ENCODE measurements around the gene SOCS2. TPM values are rescaled to one million over a fixed set of nuclear protein-coding genes. Genes with fewer than 3 reads are reported as not detected.

The SOCS2 gene
- total and polyA plus RNA-seq, 2 of the 8 experiments (the other 6 are each of a cell fraction or from before 2014, with no cell fraction given), result 14.5 to 18.0 TPM

- TF ChIP-seq TEAD4 (IDR thresholded peaks at IDR 0.05; ENCODE audit: low read depth, low read length) (no peak), YY1 (IDR thresholded peaks at IDR 0.05; ENCODE audit: low read depth, low read length) (no peak)
- TF ChIP-seq, protein P1, sequence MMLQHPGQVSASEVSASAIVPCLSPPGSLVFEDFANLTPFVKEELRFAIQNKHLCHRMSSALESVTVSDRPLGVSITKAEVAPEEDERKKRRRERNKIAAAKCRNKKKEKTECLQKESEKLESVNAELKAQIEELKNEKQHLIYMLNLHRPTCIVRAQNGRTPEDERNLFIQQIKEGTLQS (IDR thresholded peaks at IDR 0.05; ENCODE audit: insufficient read depth, low read depth, low read length), result no peak
Measured at GRCh38 chr12:93618891-93619410, 46.5 kb downstream of the SOCS2 start (continued).
